Measurements from ENCODE around the gene MFF. TPM values are rescaled to one million over a fixed set of nuclear protein-coding genes. Genes with fewer than 3 reads are reported as not detected.

Gene MFF
- polyA plus RNA-seq, 3 donors, result 39.4 to 100 (median 91.7) TPM

GRCh38 chr2:227317834-227318233 lies 7.2 kb upstream of the MFF start:
- no peaks in the 10 kb centered on the region for H3K36me3 ChIP-seq (replicated peaks in 1 of 2; ENCODE audit: control insufficient read depth in 1 of 2, insufficient read depth in 2 of 2, low read length in 2 of 2)
- H3K4me1 ChIP-seq (ENCODE audit: control insufficient read depth in 1 of 2, insufficient read depth in 2 of 2, low read length in 2 of 2), result no peaks in the 10 kb centered on the region
- no CpG with 5 or more reads among the region's 2 CpGs for WGBS (ENCODE audit: insufficient coverage)
- H3K9ac ChIP-seq (ENCODE audit: insufficient read depth, low read length, poor library complexity, severe bottlenecking), result no peak overlapping the region
- no peaks in the 10 kb centered on the region for H4K20me1 ChIP-seq (ENCODE audit: insufficient read depth, low read length)
- intact Hi-C loops (cut with micrococcal nuclease), result no loop called here
- no peak overlapping the region for H3K27ac ChIP-seq (ENCODE audit: low read depth in 1 of 2, low read length in 2 of 2)
- H3K4me3 ChIP-seq (replicated peaks in 1 of 3; ENCODE audit: low read depth in 2 of 3, low read length in 3 of 3), result no peak overlapping the region
- Mint-ChIP-seq H3K27me3 (ENCODE audit: low read depth in 3 of 3) (peaks cover 4 to 7% (median 6%) of the 10 kb centered on the region in 3 donors), H3K4me1 (no peaks in the 10 kb centered on the region), H3K9me3 (peaks cover 13 to 19% (median 16%) of the 10 kb centered on the region in 7 donors), H3K27ac (no peak overlapping the region), H3K36me3 (peaks cover 3 to 7% of the 10 kb centered on the region in 2 donors), H3K4me3 (no peak overlapping the region)
- no peaks in the 10 kb centered on the region for H3K79me2 ChIP-seq (ENCODE audit: insufficient read depth, low read length)
- no peak overlapping the region for H2AFZ ChIP-seq (ENCODE audit: insufficient read depth, low read depth, low read length, poor library complexity, severe bottlenecking)
- no peak for TF ChIP-seq CTCF (IDR thresholded peaks at IDR 0.05)
- H3K9me3 ChIP-seq (replicated peaks in 1 of 2; ENCODE audit: control insufficient read depth in 1 of 2, insufficient read depth in 1 of 2, low read length in 2 of 2), result peaks cover 0 to 9% of the 10 kb centered on the region in 2 donors
- DNase-seq, result no peak
- H3K27me3 ChIP-seq (ENCODE audit: control insufficient read depth in 2 of 2, insufficient read depth in 2 of 2, low read length in 2 of 2), result peaks cover 0 to 2% of the 10 kb centered on the region in 2 donors
- H3K4me2 ChIP-seq (replicated peaks; ENCODE audit: extremely low read depth, low read length, poor library complexity, severe bottlenecking), result no peak overlapping the region

GRCh38 chr2:227320305-227321094 lies 4.6 kb upstream of the MFF start:
- 98% methylated on average over 28 of the region's 33 CpGs for WGBS (ENCODE audit: insufficient coverage)
- no peak overlapping the region for H2AFZ ChIP-seq (ENCODE audit: insufficient read depth, low read depth, low read length, poor library complexity, severe bottlenecking)
- Mint-ChIP-seq H3K4me3 (no peak overlapping the region), H3K4me1 (peaks cover 7% of the 10 kb centered on the region), H3K9me3 (peaks cover 15 to 23% (median 19%) of the 10 kb centered on the region in 7 donors), H3K27ac (no peak overlapping the region), H3K36me3 (peaks cover 4 to 8% of the 10 kb centered on the region in 2 donors), H3K27me3 (ENCODE audit: low read depth in 3 of 3) (peaks cover 6 to 7% (median 6%) of the 10 kb centered on the region in 3 donors)
- TF ChIP-seq CTCF (IDR thresholded peaks at IDR 0.05), result no peak
- H3K36me3 ChIP-seq (replicated peaks in 1 of 2; ENCODE audit: control insufficient read depth in 1 of 2, insufficient read depth in 2 of 2, low read length in 2 of 2), result no peaks in the 10 kb centered on the region
- H3K4me2 ChIP-seq (replicated peaks; ENCODE audit: extremely low read depth, low read length, poor library complexity, severe bottlenecking), result no peak overlapping the region
- no peak for DNase-seq
- no peak overlapping the region for H3K9ac ChIP-seq (ENCODE audit: insufficient read depth, low read length, poor library complexity, severe bottlenecking)
- H3K27me3 ChIP-seq (ENCODE audit: control insufficient read depth in 2 of 2, insufficient read depth in 2 of 2, low read length in 2 of 2), result peaks cover 0 to 2% of the 10 kb centered on the region in 2 donors
- intact Hi-C loops (cut with micrococcal nuclease), result no loop called here
- peaks cover 7% of the 10 kb centered on the region for H3K79me2 ChIP-seq (ENCODE audit: insufficient read depth, low read length)
- peaks cover 6 to 9% of the 10 kb centered on the region in 2 donors for H3K4me1 ChIP-seq (ENCODE audit: control insufficient read depth in 1 of 2, insufficient read depth in 2 of 2, low read length in 2 of 2)
- H3K27ac ChIP-seq (ENCODE audit: low read depth in 1 of 2, low read length in 2 of 2), result no peak overlapping the region
- no peaks in the 10 kb centered on the region for H4K20me1 ChIP-seq (ENCODE audit: insufficient read depth, low read length)
- no peak overlapping the region for H3K4me3 ChIP-seq (replicated peaks in 1 of 3; ENCODE audit: low read depth in 2 of 3, low read length in 3 of 3)
- H3K9me3 ChIP-seq (replicated peaks in 1 of 2; ENCODE audit: control insufficient read depth in 1 of 2, insufficient read depth in 1 of 2, low read length in 2 of 2), result peaks cover 0 to 9% of the 10 kb centered on the region in 2 donors

Data from CD14-positive monocyte (primary cell).